HepG2 (cell line): ENCODE results near the gene TMEM38B. TPM values are rescaled to one million over a fixed set of nuclear protein-coding genes. Genes with fewer than 3 reads are reported as not detected.

Experiments
- ATAC-seq: fragments of 200-7000 bp; cut with Tn5 transposase; 3 replicates; pipeline ENCODE4 v1.9.1; 2020; ENCODE audit warnings: mild to moderate bottlenecking, moderate library complexity
- BruUV-seq: library from RNA; stranded (reverse); fragments of 400-500 nt; replicated peaks from 2 replicates; lab custom pipeline; 2021; lab: Mats Ljungman, UMichigan
- CTCF ChIA-PET: fragments of 300-600 bp; formaldehyde crosslinking; extraction: SDS; loops from one replicate; lab custom pipeline; 2021; ENCODE audit warnings: low total read pairs, inconsistent platforms, low intra/inter-chr PET ratio; lab: Yijun Ruan, JAX
- POLR2A ChIA-PET: fragments of 350-600 bp; sonication (Branson Sonifier 250); formaldehyde crosslinking; loops from one replicate; lab custom pipeline; 2020; ENCODE audit warnings: antibody characterized with exemption, inconsistent platforms; lab: Yijun Ruan, JAX
- DNase-seq: peaks from one replicate; pipeline ENCODE4 v3.0.0-alpha.2; 2015; ENCODE audit warnings: low spot score
- FAIRE-seq: peaks from 3 replicates; lab custom pipeline; 2011; peaks lifted over from hg19 to GRCh38; lab: Jason Lieb, UNC
- H2AFZ ChIP-seq: one replicate; pipeline ENCODE4 v1.6.1; 2011; ENCODE audit warnings: low read length, inconsistent platforms
- H3K27ac ChIP-seq: fragments of 300-600 bp; 3 replicates; pipeline ENCODE4 v1.8.0; 2011; ENCODE audit warnings: mixed run types, mild to moderate bottlenecking, mixed read lengths, low read length, inconsistent platforms; ENCODE audit not compliant: insufficient read depth; ENCODE audit errors: extremely low read length
- H3K27me3 ChIP-seq, 2 experiments: fragments of 200-600 bp in 1 of 2; 2 replicates in 1 of 2; 3 replicates in 1 of 2; pipeline versions ENCODE4 v1.6.0 to v1.8.0; 2011; ENCODE audit warnings: low read length in 2 of 2, mild to moderate bottlenecking in 2 of 2, moderate library complexity in 2 of 2, inconsistent platforms in 1 of 2; ENCODE audit not compliant: insufficient read depth in 2 of 2, control insufficient read depth in 1 of 2
- H3K36me3 ChIP-seq, 2 experiments: fragments of 200-600 bp in 1 of 2; replicated peaks in 1 of 2; 2 replicates in 1 of 2; 3 replicates in 1 of 2; pipeline versions ENCODE4 v1.5.1 to v1.8.0; 2011; ENCODE audit warnings: low read length in 2 of 2, inconsistent platforms in 1 of 2; ENCODE audit not compliant: insufficient read depth in 2 of 2, control insufficient read depth in 1 of 2
- H3K4me1 ChIP-seq: 2 replicates; pipeline ENCODE4 v1.5.1; 2012; ENCODE audit warnings: low read length, inconsistent platforms; ENCODE audit not compliant: insufficient read depth
- H3K4me2 ChIP-seq: 2 replicates; pipeline ENCODE4 v1.6.0; 2011; ENCODE audit warnings: low read depth, low read length, inconsistent platforms
- H3K4me3 ChIP-seq, 3 experiments: fragments of 200-600 bp in 1 of 3; sonication (generic), shearing (Covaris generic) in 1 of 3; replicated peaks in 1 of 3; 2 replicates each; pipeline ENCODE4 v1.5.1; 2011 to 2016; ENCODE audit warnings: low read length in 3 of 3, inconsistent platforms in 2 of 3, low read depth in 2 of 3, mild to moderate bottlenecking in 2 of 3, control low read depth in 1 of 3, mixed read lengths in 1 of 3; ENCODE audit not compliant: insufficient read depth in 1 of 3
- H3K79me2 ChIP-seq: one replicate; pipeline ENCODE4 v1.6.1; 2011; ENCODE audit warnings: low read length, inconsistent platforms; ENCODE audit not compliant: insufficient read depth
- H3K9ac ChIP-seq: 2 replicates; pipeline ENCODE4 v1.6.0; 2011; ENCODE audit warnings: mild to moderate bottlenecking, low read depth, low read length, inconsistent platforms; ENCODE audit not compliant: insufficient read depth
- H3K9me3 ChIP-seq: 2 replicates; pipeline ENCODE4 v1.5.1; 2012; ENCODE audit warnings: mild to moderate bottlenecking, low read length
- H4K20me1 ChIP-seq: 2 replicates; pipeline ENCODE4 v1.6.0; 2011; ENCODE audit warnings: inconsistent platforms, mild to moderate bottlenecking, low read length, moderate library complexity; ENCODE audit not compliant: insufficient read depth
- AGO1 ChIP-seq: fragments of 200-400 bp; formaldehyde crosslinking; IDR thresholded peaks from 2 replicates; pipeline ENCODE4 v1.6.1; 2017; ENCODE audit warnings: mild to moderate bottlenecking, low read depth, low read length, moderate library complexity; ENCODE audit not compliant: poor library complexity, severe bottlenecking
- FOXP4 ChIP-seq: sonication (generic); formaldehyde crosslinking; IDR thresholded peaks from 2 replicates; pipeline ENCODE4 v1.4.0; 2020; ENCODE audit warnings: missing genetic modification reagents
- IRX3 ChIP-seq: sonication (generic); formaldehyde crosslinking; IDR thresholded peaks from 2 replicates; pipeline ENCODE4 v1.8.1; 2023; ENCODE audit warnings: mild to moderate bottlenecking, low read depth, missing genetic modification reagents, borderline replicate concordance
- MED13 ChIP-seq: sonication (generic); formaldehyde crosslinking; IDR thresholded peaks from 2 replicates; pipeline ENCODE4 v1.5.0; 2020; ENCODE audit warnings: missing genetic modification reagents
- MEIS1 ChIP-seq: sonication (generic); formaldehyde crosslinking; IDR thresholded peaks from 2 replicates; pipeline ENCODE4 v1.9.0; 2021; ENCODE audit warnings: mild to moderate bottlenecking, missing genetic modification reagents, moderate library complexity, borderline replicate concordance
- MEIS2 ChIP-seq: sonication (generic); formaldehyde crosslinking; IDR thresholded peaks from 2 replicates; pipeline ENCODE4 v1.9.0; 2021; ENCODE audit warnings: mild to moderate bottlenecking, missing genetic modification reagents
- PAWR ChIP-seq: sonication (generic); formaldehyde crosslinking; IDR thresholded peaks from 2 replicates; pipeline ENCODE4 v1.4.0; 2020; ENCODE audit warnings: missing genetic modification reagents, mild to moderate bottlenecking, borderline replicate concordance
- PRMT3 ChIP-seq: sonication (generic); formaldehyde crosslinking; IDR thresholded peaks from 2 replicates; pipeline ENCODE4 v1.8.1; 2022; ENCODE audit warnings: low read depth, mild to moderate bottlenecking, moderate library complexity, missing genetic modification reagents, borderline replicate concordance
- STAG1 ChIP-seq: sonication (generic); formaldehyde crosslinking; IDR thresholded peaks from 2 replicates; pipeline ENCODE4 v1.4.0; 2020; ENCODE audit warnings: missing genetic modification reagents
- TIGD3 ChIP-seq: sonication (generic); formaldehyde crosslinking; IDR thresholded peaks from 2 replicates; pipeline ENCODE4 v1.5.1; 2020; ENCODE audit warnings: mild to moderate bottlenecking, missing genetic modification reagents, borderline replicate concordance
- ZNF430 ChIP-seq: sonication (generic); formaldehyde crosslinking; IDR thresholded peaks from 2 replicates; pipeline ENCODE4 v1.9.0; 2021; ENCODE audit warnings: mild to moderate bottlenecking, missing genetic modification reagents
- ZNF615 ChIP-seq: sonication (generic); formaldehyde crosslinking; IDR thresholded peaks from 2 replicates; pipeline ENCODE4 v1.5.0; 2020; ENCODE audit warnings: mild to moderate bottlenecking, missing genetic modification reagents, borderline replicate concordance
- ZNF720 ChIP-seq: sonication (generic); formaldehyde crosslinking; IDR thresholded peaks from 2 replicates; pipeline ENCODE4 v1.4.0; 2020; ENCODE audit warnings: missing genetic modification reagents
- WGBS: methylation state at CpG from one replicate; pipeline ENCODE4 v1.1.6; 2017; ENCODE audit warnings: low lambda C conversion rate; 5-methylcytosine and 5-hydroxymethylcytosine counted together
- in situ Hi-C: cut with HindIII; loops from 2 replicates; pipeline ENCODE4 v1.10.0; 2017; ENCODE audit warnings: low pct_unique_long_range_greater_than_20kb; ENCODE audit not compliant: extremely low pct_ligation_motif_present
- intact Hi-C: fragments of 100-400 bp; cut with micrococcal nuclease; formaldehyde crosslinking; loops from one replicate; pipeline ENCODE4 v1.10.0; 2022; ENCODE audit not compliant: unreplicated experiment
- polyA plus RNA-seq, 8 experiments: library from polyadenylated mRNA; depleted of rRNA in 3 of 8; stranded (reverse) in 7 of 8; unstranded in 1 of 8; fragments of >200 nt; fragmentation: Illumina TruSeq in 4 of 8; extraction: Trizol in 4 of 8; gene quantifications; 2 replicates each; pipeline versions ENCODE4 v1.2.1 to v1.2.3, GENCODE V29; 2011 to 2016; ENCODE audit warnings: low read depth in 4 of 8, missing spikeins in 1 of 8, mixed read lengths in 1 of 8; ENCODE audit not compliant: insufficient read depth in 1 of 8
- total RNA-seq, 5 experiments: library from RNA; depleted of rRNA; stranded (reverse); fragments of >200 nt; fragmentation: Illumina TruSeq; extraction: Trizol; gene quantifications; 2 replicates each; pipeline ENCODE4 v1.2.3, GENCODE V29; 2016; ENCODE audit warnings: low read depth in 1 of 5
- TF ChIP-seq, protein P1 (sequence below): sonication (generic); formaldehyde crosslinking; IDR thresholded peaks from 2 replicates; pipeline ENCODE4 v1.5.0; 2020; ENCODE audit warnings: mild to moderate bottlenecking, missing genetic modification reagents
- TF ChIP-seq, protein P2 (sequence below): sonication (generic); formaldehyde crosslinking; IDR thresholded peaks from 2 replicates; pipeline ENCODE4 v1.5.1; 2020; ENCODE audit warnings: missing genetic modification reagents, mild to moderate bottlenecking, borderline replicate concordance

The TMEM38B gene
- total and polyA plus RNA-seq, 2 of the 13 experiments (the other 11 are each of a cell fraction or from before 2014, with no cell fraction given), result 13.4 to 32.4 TPM

- H3K27me3 ChIP-seq, result no peaks in the 10 kb centered on the region
- in situ Hi-C loops, result loop anchor here (10.0 kb wide), 1 partner anchor 111 kb away; no protein-coding TSS in a partner anchor
- no peaks in the 10 kb centered on the region for H3K4me1 ChIP-seq
- no peaks in the 10 kb centered on the region for H3K36me3 ChIP-seq
- ChIA-PET CTCF (no interaction called here), POLR2A (no interaction called here)
- no peaks in the 10 kb centered on the region for H3K79me2 ChIP-seq
- H4K20me1 ChIP-seq, result no peaks in the 10 kb centered on the region
- no peak for FAIRE-seq
- TF ChIP-seq, protein P1, sequence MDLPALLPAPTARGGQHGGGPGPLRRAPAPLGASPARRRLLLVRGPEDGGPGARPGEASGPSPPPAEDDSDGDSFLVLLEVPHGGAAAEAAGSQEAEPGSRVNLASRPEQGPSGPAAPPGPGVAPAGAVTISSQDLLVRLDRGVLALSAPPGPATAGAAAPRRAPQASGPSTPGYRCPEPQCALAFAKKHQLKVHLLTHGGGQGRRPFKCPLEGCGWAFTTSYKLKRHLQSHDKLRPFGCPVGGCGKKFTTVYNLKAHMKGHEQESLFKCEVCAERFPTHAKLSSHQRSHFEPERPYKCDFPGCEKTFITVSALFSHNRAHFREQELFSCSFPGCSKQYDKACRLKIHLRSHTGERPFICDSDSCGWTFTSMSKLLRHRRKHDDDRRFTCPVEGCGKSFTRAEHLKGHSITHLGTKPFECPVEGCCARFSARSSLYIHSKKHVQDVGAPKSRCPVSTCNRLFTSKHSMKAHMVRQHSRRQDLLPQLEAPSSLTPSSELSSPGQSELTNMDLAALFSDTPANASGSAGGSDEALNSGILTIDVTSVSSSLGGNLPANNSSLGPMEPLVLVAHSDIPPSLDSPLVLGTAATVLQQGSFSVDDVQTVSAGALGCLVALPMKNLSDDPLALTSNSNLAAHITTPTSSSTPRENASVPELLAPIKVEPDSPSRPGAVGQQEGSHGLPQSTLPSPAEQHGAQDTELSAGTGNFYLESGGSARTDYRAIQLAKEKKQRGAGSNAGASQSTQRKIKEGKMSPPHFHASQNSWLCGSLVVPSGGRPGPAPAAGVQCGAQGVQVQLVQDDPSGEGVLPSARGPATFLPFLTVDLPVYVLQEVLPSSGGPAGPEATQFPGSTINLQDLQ (CRISPR knock-in tag), result no peak
- no peak for TF ChIP-seq FOXP4 (CRISPR knock-in tag)
- no peak for TF ChIP-seq ZNF615 (CRISPR knock-in tag)
- TF ChIP-seq ZNF430 (CRISPR knock-in tag), result no peak
- TF ChIP-seq MEIS2, result no peak
- no peak for TF ChIP-seq PRMT3 (CRISPR knock-in tag)
- no peak for TF ChIP-seq STAG1 (CRISPR knock-in tag)
- TF ChIP-seq PAWR (CRISPR knock-in tag), result no peak
- no peak for TF ChIP-seq IRX3 (CRISPR knock-in tag)
- no peak for TF ChIP-seq TIGD3
- TF ChIP-seq, protein P2, sequence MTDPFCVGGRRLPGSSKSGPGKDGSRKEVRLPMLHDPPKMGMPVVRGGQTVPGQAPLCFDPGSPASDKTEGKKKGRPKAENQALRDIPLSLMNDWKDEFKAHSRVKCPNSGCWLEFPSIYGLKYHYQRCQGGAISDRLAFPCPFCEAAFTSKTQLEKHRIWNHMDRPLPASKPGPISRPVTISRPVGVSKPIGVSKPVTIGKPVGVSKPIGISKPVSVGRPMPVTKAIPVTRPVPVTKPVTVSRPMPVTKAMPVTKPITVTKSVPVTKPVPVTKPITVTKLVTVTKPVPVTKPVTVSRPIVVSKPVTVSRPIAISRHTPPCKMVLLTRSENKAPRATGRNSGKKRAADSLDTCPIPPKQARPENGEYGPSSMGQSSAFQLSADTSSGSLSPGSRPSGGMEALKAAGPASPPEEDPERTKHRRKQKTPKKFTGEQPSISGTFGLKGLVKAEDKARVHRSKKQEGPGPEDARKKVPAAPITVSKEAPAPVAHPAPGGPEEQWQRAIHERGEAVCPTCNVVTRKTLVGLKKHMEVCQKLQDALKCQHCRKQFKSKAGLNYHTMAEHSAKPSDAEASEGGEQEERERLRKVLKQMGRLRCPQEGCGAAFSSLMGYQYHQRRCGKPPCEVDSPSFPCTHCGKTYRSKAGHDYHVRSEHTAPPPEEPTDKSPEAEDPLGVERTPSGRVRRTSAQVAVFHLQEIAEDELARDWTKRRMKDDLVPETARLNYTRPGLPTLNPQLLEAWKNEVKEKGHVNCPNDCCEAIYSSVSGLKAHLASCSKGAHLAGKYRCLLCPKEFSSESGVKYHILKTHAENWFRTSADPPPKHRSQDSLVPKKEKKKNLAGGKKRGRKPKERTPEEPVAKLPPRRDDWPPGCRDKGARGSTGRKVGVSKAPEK (CRISPR knock-in tag), result no peak
- TF ChIP-seq AGO1, result no peak
- no peak for TF ChIP-seq MEIS1
- no peak for TF ChIP-seq ZNF720
- TF ChIP-seq MED13, result no peak
- no peaks in the 10 kb centered on the region for H3K9me3 ChIP-seq
- ATAC-seq, result no peak
- DNase-seq, result no peak
- H3K4me2 ChIP-seq, result no peak overlapping the region
- no peak overlapping the region for H3K27ac ChIP-seq
- no peak overlapping the region for H3K9ac ChIP-seq
- H2AFZ ChIP-seq, result no peak overlapping the region
- WGBS, result 85% methylated on average over 1 of the region's 1 CpG
- no TSS peak for BruUV-seq
- H3K4me3 ChIP-seq, result no peak overlapping the region
- intact Hi-C loops, result loop anchor here (5.0 kb wide), 1 partner anchor 79 kb away; no protein-coding TSS in a partner anchor
Observed at GRCh38 chr9:105716146-105716545, 21.8 kb downstream of the TMEM38B start.
